A549 treated with CORT108297 at 1 μM for 4 hours (cell line): ENCODE measurements around the gene STARD13. TPM values are rescaled to one million over a fixed set of nuclear protein-coding genes. Genes with fewer than 3 reads are reported as not detected.

ENCODE experiments used
- total RNA-seq: library from RNA; stranded (reverse); fragments of 200-300 nt; extraction: Qiagen RNA extraction; gene quantifications from 5 replicates; pipeline ENCODE4 v1.2.3, GENCODE V29; 2022

STARD13 gene, protein sequence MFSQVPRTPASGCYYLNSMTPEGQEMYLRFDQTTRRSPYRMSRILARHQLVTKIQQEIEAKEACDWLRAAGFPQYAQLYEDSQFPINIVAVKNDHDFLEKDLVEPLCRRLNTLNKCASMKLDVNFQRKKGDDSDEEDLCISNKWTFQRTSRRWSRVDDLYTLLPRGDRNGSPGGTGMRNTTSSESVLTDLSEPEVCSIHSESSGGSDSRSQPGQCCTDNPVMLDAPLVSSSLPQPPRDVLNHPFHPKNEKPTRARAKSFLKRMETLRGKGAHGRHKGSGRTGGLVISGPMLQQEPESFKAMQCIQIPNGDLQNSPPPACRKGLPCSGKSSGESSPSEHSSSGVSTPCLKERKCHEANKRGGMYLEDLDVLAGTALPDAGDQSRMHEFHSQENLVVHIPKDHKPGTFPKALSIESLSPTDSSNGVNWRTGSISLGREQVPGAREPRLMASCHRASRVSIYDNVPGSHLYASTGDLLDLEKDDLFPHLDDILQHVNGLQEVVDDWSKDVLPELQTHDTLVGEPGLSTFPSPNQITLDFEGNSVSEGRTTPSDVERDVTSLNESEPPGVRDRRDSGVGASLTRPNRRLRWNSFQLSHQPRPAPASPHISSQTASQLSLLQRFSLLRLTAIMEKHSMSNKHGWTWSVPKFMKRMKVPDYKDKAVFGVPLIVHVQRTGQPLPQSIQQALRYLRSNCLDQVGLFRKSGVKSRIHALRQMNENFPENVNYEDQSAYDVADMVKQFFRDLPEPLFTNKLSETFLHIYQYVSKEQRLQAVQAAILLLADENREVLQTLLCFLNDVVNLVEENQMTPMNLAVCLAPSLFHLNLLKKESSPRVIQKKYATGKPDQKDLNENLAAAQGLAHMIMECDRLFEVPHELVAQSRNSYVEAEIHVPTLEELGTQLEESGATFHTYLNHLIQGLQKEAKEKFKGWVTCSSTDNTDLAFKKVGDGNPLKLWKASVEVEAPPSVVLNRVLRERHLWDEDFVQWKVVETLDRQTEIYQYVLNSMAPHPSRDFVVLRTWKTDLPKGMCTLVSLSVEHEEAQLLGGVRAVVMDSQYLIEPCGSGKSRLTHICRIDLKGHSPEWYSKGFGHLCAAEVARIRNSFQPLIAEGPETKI
- total RNA-seq, result 3.5 to 4.7 TPM (median 3.8 TPM) in 5 replicates

DNA sequence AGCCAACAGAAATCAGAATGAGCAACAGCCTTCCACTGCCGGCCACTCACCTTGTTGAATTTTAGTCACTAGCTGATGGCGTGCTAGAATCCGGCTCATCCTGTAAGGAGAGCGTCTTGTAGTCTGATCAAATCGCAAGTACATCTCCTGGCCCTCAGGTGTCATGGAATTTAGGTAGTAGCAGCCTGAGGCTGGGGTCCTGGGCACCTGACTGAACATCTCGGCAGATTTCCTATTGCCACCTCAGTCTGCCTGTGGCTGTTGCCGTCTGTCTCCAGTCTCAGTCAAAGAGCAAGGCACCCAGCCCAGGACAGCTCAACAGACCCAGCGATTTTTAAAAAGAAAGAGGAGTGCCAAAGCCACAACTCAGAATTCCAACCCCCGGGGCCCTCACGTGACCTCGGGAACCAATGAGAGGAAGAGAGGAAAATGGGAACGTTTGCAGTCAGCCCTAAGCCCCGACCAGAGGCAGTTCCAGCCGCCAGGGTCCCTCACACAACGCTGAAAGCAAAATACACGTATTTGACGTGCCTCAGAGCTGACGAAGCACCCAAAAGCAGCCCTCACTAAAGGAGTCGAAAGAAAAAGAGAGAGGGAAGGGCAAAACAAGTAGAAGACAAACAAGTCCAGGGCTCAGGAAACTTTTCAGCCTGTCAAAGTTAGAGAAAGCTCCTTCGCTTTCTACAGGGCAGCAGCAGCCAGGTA, at the start of gene STARD13:
Gene STARD13 (minus strand): TSS at position 336 of the 705 bp plus-strand sequence. CDS start 117 bp downstream, at position 219.

